ENCODE results near the gene DHRSX. TPM values are rescaled to one million over a fixed set of nuclear protein-coding genes. Genes with fewer than 3 reads are reported as not detected.

The DHRSX gene
- total RNA-seq, 1 donor from 2014 or later = 65.4 TPM

GRCh38 chrX:2451501-2452316 lies 49.1 kb downstream of the DHRSX start:
- H3K36me3 Mint-ChIP-seq (ENCODE audit: insufficient read depth) = peaks cover 31% of the 10 kb centered on the region
- no peak for DNase-seq (ENCODE audit: low spot score, unreplicated experiment)
- no peaks in the 10 kb centered on the region for H3K27me3 Mint-ChIP-seq
- no peaks in the 10 kb centered on the region for H3K4me1 Mint-ChIP-seq (ENCODE audit: low read depth)
- H3K9me3 Mint-ChIP-seq (ENCODE audit: low read depth) = peaks cover 12% of the 10 kb centered on the region
- H3K4me3 Mint-ChIP-seq (ENCODE audit: low read depth) = no peak overlapping the region
- TF ChIP-seq CTCF (IDR thresholded peaks at IDR 0.05; ENCODE audit: unreplicated experiment) = no peak
- H3K27ac Mint-ChIP-seq = peak overlapping the region; percentile 80

GRCh38 chrX:2450681-2451080 lies 50.1 kb downstream of the DHRSX start:
- DNase-seq (ENCODE audit: low spot score, unreplicated experiment) = no peak
- no peak for TF ChIP-seq CTCF (IDR thresholded peaks at IDR 0.05; ENCODE audit: unreplicated experiment)
- Mint-ChIP-seq H3K27ac (no peak overlapping the region), H3K4me3 (ENCODE audit: low read depth) (no peak overlapping the region), H3K4me1 (ENCODE audit: low read depth) (no peaks in the 10 kb centered on the region), H3K27me3 (no peaks in the 10 kb centered on the region), H3K36me3 (ENCODE audit: insufficient read depth) (peaks cover 34% of the 10 kb centered on the region), H3K9me3 (ENCODE audit: low read depth) (peaks cover 15% of the 10 kb centered on the region)

GRCh38 chrX:2449135-2449886 lies 51.5 kb downstream of the DHRSX start:
- Mint-ChIP-seq H3K9me3 (ENCODE audit: low read depth) (peaks cover 15% of the 10 kb centered on the region), H3K27me3 (no peaks in the 10 kb centered on the region), H3K36me3 (ENCODE audit: insufficient read depth) (peaks cover 35% of the 10 kb centered on the region), H3K4me3 (ENCODE audit: low read depth) (no peak overlapping the region), H3K27ac (peak overlapping the region; percentile 52), H3K4me1 (ENCODE audit: low read depth) (no peaks in the 10 kb centered on the region)
- no peak for DNase-seq (ENCODE audit: low spot score, unreplicated experiment)
- no peak for TF ChIP-seq CTCF (IDR thresholded peaks at IDR 0.05; ENCODE audit: unreplicated experiment)

GRCh38 chrX:2447484-2447883 lies 53.3 kb downstream of the DHRSX start:
- H3K27ac Mint-ChIP-seq = no peak overlapping the region
- no peaks in the 10 kb centered on the region for H3K4me1 Mint-ChIP-seq (ENCODE audit: low read depth)
- H3K4me3 Mint-ChIP-seq (ENCODE audit: low read depth) = no peak overlapping the region
- H3K9me3 Mint-ChIP-seq (ENCODE audit: low read depth) = peaks cover 10% of the 10 kb centered on the region
- DNase-seq (ENCODE audit: low spot score, unreplicated experiment) = no peak
- no peaks in the 10 kb centered on the region for H3K27me3 Mint-ChIP-seq
- H3K36me3 Mint-ChIP-seq (ENCODE audit: insufficient read depth) = peaks cover 33% of the 10 kb centered on the region
- no peak for TF ChIP-seq CTCF (IDR thresholded peaks at IDR 0.05; ENCODE audit: unreplicated experiment)

GRCh38 chrX:2446815-2447214 lies 54.0 kb downstream of the DHRSX start:
- Mint-ChIP-seq H3K9me3 (ENCODE audit: low read depth) (peaks cover 9% of the 10 kb centered on the region), H3K27ac (no peak overlapping the region), H3K4me3 (ENCODE audit: low read depth) (no peak overlapping the region), H3K27me3 (no peaks in the 10 kb centered on the region), H3K36me3 (ENCODE audit: insufficient read depth) (peaks cover 26% of the 10 kb centered on the region), H3K4me1 (ENCODE audit: low read depth) (no peaks in the 10 kb centered on the region)
- TF ChIP-seq CTCF (IDR thresholded peaks at IDR 0.05; ENCODE audit: unreplicated experiment) = no peak
- no peak for DNase-seq (ENCODE audit: low spot score, unreplicated experiment)

Measured in progenitor cell of endocrine pancreas (in vitro differentiated cells).